ENCODE measurements around the gene BRD4. TPM values are rescaled to one million over a fixed set of nuclear protein-coding genes. Genes with fewer than 3 reads are reported as not detected.

The BRD4 gene
- total and polyA plus RNA-seq, 4 donors, result 16.3 to 59.0 (median 40.2) TPM

GRCh38 chr19:15300533-15301197 lies 31.7 kb downstream of the BRD4 start:
- Histone ChIP-seq H3K27me3 (ENCODE audit: control insufficient read depth, insufficient read depth, low read length) (no peaks in the 10 kb centered on the region), H3K9me3 (ENCODE audit: control insufficient read depth, insufficient read depth, low read length) (no peaks in the 10 kb centered on the region), H3K27ac (ENCODE audit: low read depth, low read length) (no peak overlapping the region), H3K36me3 (ENCODE audit: control insufficient read depth, insufficient read depth, low read length) (peaks cover 3% of the 10 kb centered on the region), H3K4me3 (ENCODE audit: low read depth, low read length) (no peak overlapping the region), H3K4me1 (ENCODE audit: control insufficient read depth, insufficient read depth, low read length) (peaks cover 45% of the 10 kb centered on the region)
- 77% methylated on average over 4 of the region's 6 CpGs for WGBS (ENCODE audit: insufficient coverage)
- DNase-seq (ENCODE audit: low read depth in 4 of 6, low spot score in 6 of 6), result no peak

DNA sequence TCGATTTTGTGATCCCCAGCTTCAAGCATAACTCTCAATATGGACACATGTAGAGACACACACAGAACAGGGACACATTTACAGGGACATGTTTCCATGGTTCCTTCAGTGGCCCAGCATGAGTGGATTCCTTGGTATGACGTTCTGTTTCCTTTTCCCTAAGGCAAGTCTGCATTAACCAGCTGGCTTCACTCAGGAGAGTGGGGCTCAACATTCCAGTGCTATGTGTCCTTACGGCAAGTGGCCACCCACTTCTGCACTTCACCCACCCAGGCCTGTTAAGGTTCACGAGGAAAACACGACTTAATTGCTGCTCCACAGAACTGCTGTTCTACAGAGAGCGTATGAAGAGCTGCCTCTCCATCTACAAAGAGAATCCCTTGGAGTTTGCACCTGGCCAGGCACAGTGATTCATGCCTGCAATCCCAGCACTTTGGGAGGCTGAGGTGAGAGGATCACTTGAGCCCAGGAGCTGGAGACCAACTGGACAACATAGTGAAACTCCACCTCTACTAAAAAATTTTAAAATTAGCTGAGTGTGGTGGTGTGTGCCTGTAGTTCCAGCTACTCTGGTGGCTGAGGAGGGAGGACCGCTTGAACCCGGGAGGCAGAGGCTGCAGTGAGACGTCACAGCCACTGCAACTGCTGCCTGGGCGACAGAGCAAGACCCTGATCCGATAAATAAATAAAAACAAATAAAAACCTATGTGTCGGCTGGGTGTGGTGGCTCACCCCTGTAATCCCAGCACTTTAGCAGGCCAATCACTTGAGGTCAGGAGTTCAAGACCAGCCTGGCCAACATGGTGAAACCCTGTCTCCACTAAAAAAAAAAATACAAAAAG lies 32.5 kb downstream of the BRD4 start:
- 78% methylated on average over 7 of the region's 12 CpGs for WGBS (ENCODE audit: insufficient coverage)
- H3K36me3 ChIP-seq (ENCODE audit: control insufficient read depth, insufficient read depth, low read length), result peaks cover 3% of the 10 kb centered on the region

GRCh38 chr19:15298847-15299567 lies 33.3 kb downstream of the BRD4 start:
- Histone ChIP-seq H3K36me3 (ENCODE audit: control insufficient read depth, insufficient read depth, low read length) (peaks cover 3% of the 10 kb centered on the region), H3K9me3 (ENCODE audit: control insufficient read depth, insufficient read depth, low read length) (no peaks in the 10 kb centered on the region), H3K27me3 (ENCODE audit: control insufficient read depth, insufficient read depth, low read length) (no peaks in the 10 kb centered on the region), H3K4me1 (ENCODE audit: control insufficient read depth, insufficient read depth, low read length) (peaks cover 53% of the 10 kb centered on the region), H3K27ac (ENCODE audit: low read depth, low read length) (no peak overlapping the region), H3K4me3 (ENCODE audit: low read depth, low read length) (no peak overlapping the region)
- DNase-seq (ENCODE audit: low read depth in 4 of 6, low spot score in 6 of 6), result no peak
- WGBS (ENCODE audit: insufficient coverage), result 87% methylated on average over 4 of the region's 7 CpGs

More for the DNA sequence above, 32.5 kb downstream of the BRD4 start:
- Histone ChIP-seq H3K27ac (ENCODE audit: low read depth, low read length) (no peak overlapping the region), H3K4me1 (ENCODE audit: control insufficient read depth, insufficient read depth, low read length) (peaks cover 52% of the 10 kb centered on the region), H3K9me3 (ENCODE audit: control insufficient read depth, insufficient read depth, low read length) (no peaks in the 10 kb centered on the region), H3K27me3 (ENCODE audit: control insufficient read depth, insufficient read depth, low read length) (no peaks in the 10 kb centered on the region), H3K4me3 (ENCODE audit: low read depth, low read length) (no peak overlapping the region)
- no peak for DNase-seq (ENCODE audit: low read depth in 4 of 6, low spot score in 6 of 6)

DNA sequence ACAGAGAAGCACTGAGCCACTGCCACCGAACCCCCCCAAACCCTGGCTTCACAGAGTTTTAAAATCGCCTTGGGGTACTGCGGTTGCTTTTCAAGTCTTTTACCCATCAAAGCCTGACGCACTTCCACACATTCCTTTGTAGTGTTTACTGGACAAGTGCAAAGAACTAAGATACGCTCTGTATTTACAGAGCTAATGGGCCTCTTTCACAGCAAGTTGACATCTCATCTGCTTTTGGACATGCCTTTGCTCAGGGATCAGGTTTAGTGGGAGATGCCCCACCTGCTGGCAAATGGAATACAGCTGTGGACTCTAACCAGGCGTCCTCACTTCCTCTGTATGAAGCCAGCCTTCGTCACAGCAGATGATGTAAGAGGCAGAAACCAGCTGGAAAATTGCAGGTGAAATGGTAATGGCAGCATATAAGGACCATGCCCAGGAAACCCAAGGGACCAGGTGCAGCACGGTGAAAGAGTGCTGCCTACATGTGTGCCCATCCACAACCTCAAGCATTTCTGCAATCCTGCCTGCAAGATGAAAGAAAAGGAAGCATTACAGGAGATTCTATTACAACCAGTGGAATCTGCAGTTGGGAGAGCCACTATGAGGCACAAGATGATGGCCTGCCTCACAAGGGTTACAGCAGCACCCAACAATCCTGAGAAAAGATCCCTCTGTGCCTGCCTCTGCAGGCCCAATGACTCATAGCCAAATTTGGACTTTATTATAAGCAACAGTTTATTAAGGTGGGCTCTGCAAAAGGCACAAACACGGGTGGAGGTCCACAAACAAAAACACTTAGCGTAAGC lies 34.7 kb downstream of the BRD4 start:
- peak in 2 of 6 donors; percentile 39 to 43 for DNase-seq (ENCODE audit: low read depth in 4 of 6, low spot score in 6 of 6)
- Histone ChIP-seq H3K36me3 (ENCODE audit: control insufficient read depth, insufficient read depth, low read length) (peaks cover 3% of the 10 kb centered on the region), H3K9me3 (ENCODE audit: control insufficient read depth, insufficient read depth, low read length) (no peaks in the 10 kb centered on the region), H3K4me1 (ENCODE audit: control insufficient read depth, insufficient read depth, low read length) (peaks cover 60% of the 10 kb centered on the region), H3K4me3 (ENCODE audit: low read depth, low read length) (no peak overlapping the region), H3K27ac (ENCODE audit: low read depth, low read length) (peak overlapping the region; percentile 73), H3K27me3 (ENCODE audit: control insufficient read depth, insufficient read depth, low read length) (no peaks in the 10 kb centered on the region)
- 39% methylated on average over 10 of the region's 10 CpGs for WGBS (ENCODE audit: insufficient coverage)

DNA sequence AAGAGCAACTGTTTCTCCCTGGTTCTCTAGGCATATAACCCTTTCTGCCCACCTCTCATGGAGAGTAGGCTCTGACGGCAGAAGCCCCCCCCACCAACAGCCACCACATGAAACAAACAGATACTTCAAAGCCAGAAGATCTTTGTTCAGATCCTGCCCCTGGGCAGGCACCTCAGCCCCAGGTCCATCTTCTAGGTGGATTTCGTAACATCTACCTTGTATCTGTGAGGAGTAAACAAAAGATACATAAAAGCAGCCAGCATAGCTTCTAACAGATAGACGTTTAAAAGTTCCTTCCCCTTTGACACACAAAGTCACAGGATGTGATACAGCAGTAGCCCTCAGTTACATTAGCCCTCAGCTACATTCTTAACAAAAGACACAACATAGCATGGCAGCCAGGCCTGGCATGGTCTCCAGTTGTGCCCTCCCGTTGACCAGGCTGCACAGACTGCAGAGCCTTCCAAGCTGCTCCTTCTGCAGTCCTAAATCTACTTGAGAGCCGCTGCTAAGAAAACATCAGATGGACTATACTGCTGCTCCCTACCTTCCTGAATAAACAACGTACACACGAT lies 35.4 kb downstream of the BRD4 start:
- peaks cover 65% of the 10 kb centered on the region for H3K4me1 ChIP-seq (ENCODE audit: control insufficient read depth, insufficient read depth, low read length)

DNA sequence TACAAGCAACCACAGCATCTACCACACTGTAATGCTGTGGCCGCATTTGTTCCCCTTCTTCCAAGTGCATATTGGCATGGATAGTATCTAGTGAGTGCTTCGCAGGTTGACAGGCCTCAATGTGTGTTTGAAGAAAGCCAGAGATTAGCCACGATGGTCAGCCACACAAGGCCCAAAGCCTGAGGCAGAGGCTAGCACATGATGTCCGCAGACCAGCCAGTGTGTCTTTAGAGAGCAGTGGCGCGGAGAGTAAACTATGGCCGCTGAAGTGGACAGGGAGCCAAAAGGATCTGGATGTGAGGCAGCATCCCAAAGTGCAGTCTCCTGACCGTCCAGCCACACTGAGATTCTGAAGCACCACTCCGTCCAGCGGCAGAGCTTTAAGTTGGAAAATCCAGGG lies 36.0 kb downstream of the BRD4 start:
- H3K36me3 ChIP-seq (ENCODE audit: control insufficient read depth, insufficient read depth, low read length), result peaks cover 3% of the 10 kb centered on the region
- 68% methylated on average over 7 of the region's 10 CpGs for WGBS (ENCODE audit: insufficient coverage)
- H3K27me3 ChIP-seq (ENCODE audit: control insufficient read depth, insufficient read depth, low read length), result no peaks in the 10 kb centered on the region
- peak overlapping the region; percentile 73 for H3K27ac ChIP-seq (ENCODE audit: low read depth, low read length)
- H3K4me3 ChIP-seq (ENCODE audit: low read depth, low read length), result no peak overlapping the region
- DNase-seq (ENCODE audit: low read depth in 4 of 6, low spot score in 6 of 6), result no peak
- peaks cover 65% of the 10 kb centered on the region for H3K4me1 ChIP-seq (ENCODE audit: control insufficient read depth, insufficient read depth, low read length)
- no peaks in the 10 kb centered on the region for H3K9me3 ChIP-seq (ENCODE audit: control insufficient read depth, insufficient read depth, low read length)

More for the DNA sequence above, 35.4 kb downstream of the BRD4 start:
- peaks cover 3% of the 10 kb centered on the region for H3K36me3 ChIP-seq (ENCODE audit: control insufficient read depth, insufficient read depth, low read length)
- H3K27me3 ChIP-seq (ENCODE audit: control insufficient read depth, insufficient read depth, low read length), result no peaks in the 10 kb centered on the region
- 21% methylated on average over 6 of the region's 7 CpGs for WGBS (ENCODE audit: insufficient coverage)
- DNase-seq (ENCODE audit: low read depth in 4 of 6, low spot score in 6 of 6), result peak in 1 of 6 donors; percentile 47
- H3K9me3 ChIP-seq (ENCODE audit: control insufficient read depth, insufficient read depth, low read length), result no peaks in the 10 kb centered on the region
- no peak overlapping the region for H3K4me3 ChIP-seq (ENCODE audit: low read depth, low read length)
- H3K27ac ChIP-seq (ENCODE audit: low read depth, low read length), result peak overlapping the region; percentile 73

DNA sequence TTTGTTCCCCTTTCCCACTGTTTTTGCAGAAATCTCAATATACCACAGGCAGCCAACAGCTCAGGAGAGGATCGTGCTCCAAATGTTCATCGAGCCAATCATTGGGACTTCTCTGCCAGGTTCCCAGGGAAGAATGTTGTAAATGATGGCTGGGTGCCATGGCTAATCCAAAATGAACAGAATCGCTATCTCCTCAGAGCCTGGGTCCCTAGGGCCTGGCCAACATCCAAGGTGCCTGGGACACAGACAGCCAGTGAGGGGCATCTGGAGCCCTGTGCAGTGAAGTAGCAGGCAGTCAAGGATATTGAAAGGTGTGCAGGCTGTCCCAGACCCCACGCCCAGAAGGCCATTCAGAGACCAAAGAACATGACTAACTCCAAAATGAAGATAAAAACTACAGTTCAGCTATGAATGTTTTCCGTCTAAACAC lies 37.8 kb downstream of the BRD4 start:
- H3K9me3 ChIP-seq (ENCODE audit: control insufficient read depth, insufficient read depth, low read length), result no peaks in the 10 kb centered on the region
- peak overlapping the region; percentile 25 for H3K27ac ChIP-seq (ENCODE audit: low read depth, low read length)
- peak in 2 of 6 donors; percentile 69 to 85 for DNase-seq (ENCODE audit: low read depth in 4 of 6, low spot score in 6 of 6)
- WGBS (ENCODE audit: insufficient coverage), result 25% methylated on average over 5 of the region's 5 CpGs
- no peak overlapping the region for H3K4me3 ChIP-seq (ENCODE audit: low read depth, low read length)
- peaks cover 3% of the 10 kb centered on the region for H3K36me3 ChIP-seq (ENCODE audit: control insufficient read depth, insufficient read depth, low read length)
- H3K4me1 ChIP-seq (ENCODE audit: control insufficient read depth, insufficient read depth, low read length), result peaks cover 64% of the 10 kb centered on the region
- no peaks in the 10 kb centered on the region for H3K27me3 ChIP-seq (ENCODE audit: control insufficient read depth, insufficient read depth, low read length)

DNA sequence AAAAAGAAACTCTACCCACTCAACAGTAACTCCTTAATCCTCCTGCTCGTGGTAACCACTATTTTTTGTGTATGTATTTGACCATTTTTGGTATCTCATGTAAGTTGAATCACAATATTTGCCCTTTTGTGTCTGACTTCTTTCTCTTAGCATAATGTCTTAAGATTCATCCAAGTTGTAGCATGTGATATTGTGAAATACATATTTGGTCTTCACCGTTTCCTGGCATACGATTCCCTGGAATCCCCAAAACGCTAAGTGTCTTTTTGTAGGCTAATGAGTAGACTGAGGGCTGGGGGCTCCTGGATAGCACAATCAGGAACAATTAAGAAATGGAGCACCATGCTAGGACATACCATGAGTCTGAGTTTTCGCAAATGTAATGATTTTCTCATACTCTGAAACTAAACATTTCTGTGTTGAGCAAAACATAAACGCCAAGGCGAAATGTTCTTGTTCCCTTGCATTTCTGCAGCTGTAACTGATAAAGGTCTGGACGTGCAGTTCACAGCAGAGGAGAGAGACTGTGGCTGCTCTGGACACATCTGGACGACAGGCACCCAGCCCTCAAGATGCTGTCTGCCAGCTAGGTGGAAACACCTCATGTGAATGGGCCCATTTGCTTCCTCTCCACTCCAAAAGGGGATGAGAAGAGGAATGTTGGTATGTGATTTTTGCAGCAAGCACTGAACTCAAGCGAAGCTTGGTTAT lies 38.4 kb downstream of the BRD4 start:
- peak in 1 of 6 donors; percentile 62 for DNase-seq (ENCODE audit: low read depth in 4 of 6, low spot score in 6 of 6)
- Histone ChIP-seq H3K27ac (ENCODE audit: low read depth, low read length) (peak overlapping the region; percentile 25), H3K27me3 (ENCODE audit: control insufficient read depth, insufficient read depth, low read length) (no peaks in the 10 kb centered on the region), H3K9me3 (ENCODE audit: control insufficient read depth, insufficient read depth, low read length) (no peaks in the 10 kb centered on the region), H3K4me3 (ENCODE audit: low read depth, low read length) (no peak overlapping the region), H3K36me3 (ENCODE audit: control insufficient read depth, insufficient read depth, low read length) (peaks cover 3% of the 10 kb centered on the region), H3K4me1 (ENCODE audit: control insufficient read depth, insufficient read depth, low read length) (peaks cover 68% of the 10 kb centered on the region)
- WGBS (ENCODE audit: insufficient coverage), result 61% methylated on average over 7 of the region's 10 CpGs
